ENCODE measurements around the gene KXD1.
"Not testable (repeated sequence)": the region's sequence is repeated elsewhere in the genome, so short reads cannot be mapped to it uniquely, and the experiment has no call there.

KXD1 gene

DNA sequence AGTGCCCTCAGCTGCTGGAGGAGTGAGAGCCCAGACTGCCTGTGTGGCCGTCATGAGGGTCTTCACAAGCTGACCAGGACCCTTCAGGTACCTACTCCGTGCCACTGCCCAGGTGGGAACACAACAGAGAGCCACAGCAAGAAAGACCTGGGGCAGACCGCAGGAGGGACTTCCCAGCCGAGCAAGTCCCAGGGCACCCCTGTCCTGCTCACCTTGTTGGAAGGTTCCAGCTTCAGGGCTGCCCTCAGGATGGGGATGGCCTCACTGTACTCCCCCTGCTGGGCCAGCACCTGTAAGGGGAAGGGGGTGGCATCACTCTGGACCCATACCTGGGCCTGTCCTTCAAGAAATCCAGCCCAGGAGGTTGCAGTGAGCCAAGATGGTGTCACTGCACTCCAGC, 24.6 kb upstream of the KXD1 start:
- in situ Hi-C loops (cut with MboI; ENCODE audit: low sequenced_read_pairs): no loop called here

- in situ Hi-C loops (cut with MboI; ENCODE audit: low sequenced_read_pairs): no loop called here
Observed at GRCh38 chr19:18536475-18536874, 21.2 kb upstream of the KXD1 start.

GRCh38 chr19:18537431-18537830, 20.2 kb upstream of the KXD1 start:
- in situ Hi-C loops (cut with MboI; ENCODE audit: low sequenced_read_pairs): no loop called here

DNA sequence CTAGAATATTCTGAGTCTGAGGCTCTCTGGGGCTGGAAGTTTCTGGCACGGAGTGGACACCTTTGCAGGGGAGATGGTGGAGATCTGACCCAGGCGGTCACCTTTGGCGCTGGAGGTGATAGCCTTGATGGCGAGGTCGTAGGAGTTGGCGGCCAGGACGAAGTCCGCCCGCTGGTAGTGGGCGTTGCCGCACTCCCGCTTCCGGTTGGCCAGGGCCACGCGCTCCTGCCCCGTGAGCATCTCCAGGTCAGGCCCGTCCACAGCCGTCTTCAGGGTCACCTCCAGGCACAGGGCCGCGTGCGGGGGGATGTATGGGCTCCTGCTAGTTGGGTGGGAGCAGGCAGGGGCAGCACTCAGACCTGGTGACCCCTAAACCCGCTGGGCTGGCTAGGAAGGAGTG, 19.6 kb upstream of the KXD1 start:
- in situ Hi-C loops (cut with MboI; ENCODE audit: low sequenced_read_pairs): no loop called here

- in situ Hi-C loops (cut with MboI; ENCODE audit: low sequenced_read_pairs): no loop called here
Observed at GRCh38 chr19:18539372-18539771, 18.3 kb upstream of the KXD1 start.

GRCh38 chr19:18540200-18540599, 17.5 kb upstream of the KXD1 start:
- in situ Hi-C loops (cut with MboI; ENCODE audit: low sequenced_read_pairs): not testable (repeated sequence)

GRCh38 chr19:18541258-18541991, 16.2 kb upstream of the KXD1 start:
- in situ Hi-C loops (cut with MboI; ENCODE audit: low sequenced_read_pairs): no loop called here

DNA sequence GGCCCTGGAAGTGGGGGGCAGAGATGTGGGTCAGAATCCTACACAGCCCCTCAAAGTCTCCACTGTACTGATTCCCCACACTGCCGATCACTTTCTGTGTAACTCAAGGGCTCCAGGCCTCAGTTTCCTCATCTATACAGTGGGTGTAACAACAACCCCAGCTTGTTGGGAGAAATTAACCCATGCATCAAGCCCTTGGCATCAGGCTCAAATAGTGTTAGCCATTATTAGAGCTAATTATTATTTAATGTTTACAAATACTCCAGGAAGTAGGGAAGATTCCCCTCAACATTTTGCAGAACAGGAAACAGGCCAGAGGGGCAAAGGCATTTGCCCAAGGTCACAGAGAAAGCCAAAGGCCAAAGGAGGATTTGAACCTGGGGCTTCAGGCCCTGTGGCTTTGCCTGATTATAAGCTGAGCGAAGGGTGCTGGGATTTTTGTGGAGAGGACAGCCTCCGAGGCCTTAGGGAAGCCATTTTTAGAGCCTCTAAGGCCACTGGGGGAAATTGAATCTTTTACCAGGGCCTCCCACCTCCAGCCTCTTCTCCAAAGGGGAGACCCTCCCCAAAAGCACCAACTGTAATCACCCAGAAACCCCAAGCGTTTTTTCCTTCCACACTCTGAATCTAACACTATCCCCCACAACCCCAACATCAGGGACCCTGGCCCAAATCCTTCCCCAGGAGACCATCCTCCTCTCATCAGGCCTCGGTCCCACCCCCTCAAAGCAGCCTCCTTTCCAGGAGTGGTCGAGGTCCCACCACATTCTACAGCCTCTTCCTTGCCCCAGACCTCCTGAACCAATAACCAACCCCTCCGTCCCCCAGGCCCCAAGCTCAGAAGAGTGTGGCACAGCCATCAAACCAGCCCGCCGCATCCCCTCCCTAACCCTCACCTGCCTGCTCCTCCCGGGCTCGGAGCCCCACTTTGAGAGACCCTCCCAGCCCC, 15.4 kb upstream of the KXD1 start:
- in situ Hi-C loops (cut with MboI; ENCODE audit: low sequenced_read_pairs): no loop called here

DNA sequence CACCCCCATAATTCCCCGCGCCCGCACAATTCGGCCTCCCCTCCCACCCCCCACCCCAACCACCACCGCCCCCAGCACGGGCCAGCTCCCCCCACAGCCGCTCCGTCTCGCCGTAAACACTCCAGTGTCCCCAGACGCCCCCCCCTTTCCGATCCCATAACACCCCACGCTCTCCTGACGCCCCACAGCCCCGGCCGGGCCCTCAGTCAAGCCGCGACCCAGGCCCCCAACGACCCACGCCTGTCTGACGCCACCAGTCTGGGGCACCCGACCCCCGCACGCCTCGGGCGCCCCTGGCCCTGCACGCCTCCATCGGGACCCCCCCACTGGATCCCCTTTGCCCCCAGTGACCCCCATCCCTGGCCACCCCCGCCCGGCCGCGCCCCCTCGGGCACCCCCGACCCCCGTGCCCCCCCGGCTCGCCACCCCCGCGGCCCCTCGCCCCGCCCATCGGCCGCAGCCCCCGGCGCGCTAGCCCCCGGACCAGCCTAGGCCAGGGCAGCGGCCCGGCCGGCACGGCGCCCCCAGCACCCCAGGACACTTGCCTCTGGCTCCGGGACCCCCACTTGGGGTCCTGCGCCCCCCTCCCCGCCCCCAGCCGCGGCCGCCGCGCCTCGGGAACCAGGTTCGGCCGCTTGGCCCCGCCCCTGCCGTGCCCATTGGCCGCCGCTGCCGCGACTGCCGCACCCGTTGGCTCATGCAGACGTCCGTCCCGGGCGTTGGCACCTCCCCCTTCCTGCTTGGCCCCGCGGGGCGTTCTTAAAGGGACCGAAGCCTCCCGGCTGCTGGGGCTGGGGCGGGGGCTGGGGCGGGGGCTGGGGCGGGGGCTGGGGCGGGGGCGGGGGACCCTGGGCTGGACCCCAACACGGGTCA, 14.5 kb upstream of the KXD1 start, which contains the start of gene FKBP8:
TSS of gene FKBP8 (minus strand) at position 633 of the 873 bp plus-strand sequence. CDS start 1,603 bp downstream, outside the sequence.
- in situ Hi-C loops (cut with MboI; ENCODE audit: low sequenced_read_pairs): no loop called here

DNA sequence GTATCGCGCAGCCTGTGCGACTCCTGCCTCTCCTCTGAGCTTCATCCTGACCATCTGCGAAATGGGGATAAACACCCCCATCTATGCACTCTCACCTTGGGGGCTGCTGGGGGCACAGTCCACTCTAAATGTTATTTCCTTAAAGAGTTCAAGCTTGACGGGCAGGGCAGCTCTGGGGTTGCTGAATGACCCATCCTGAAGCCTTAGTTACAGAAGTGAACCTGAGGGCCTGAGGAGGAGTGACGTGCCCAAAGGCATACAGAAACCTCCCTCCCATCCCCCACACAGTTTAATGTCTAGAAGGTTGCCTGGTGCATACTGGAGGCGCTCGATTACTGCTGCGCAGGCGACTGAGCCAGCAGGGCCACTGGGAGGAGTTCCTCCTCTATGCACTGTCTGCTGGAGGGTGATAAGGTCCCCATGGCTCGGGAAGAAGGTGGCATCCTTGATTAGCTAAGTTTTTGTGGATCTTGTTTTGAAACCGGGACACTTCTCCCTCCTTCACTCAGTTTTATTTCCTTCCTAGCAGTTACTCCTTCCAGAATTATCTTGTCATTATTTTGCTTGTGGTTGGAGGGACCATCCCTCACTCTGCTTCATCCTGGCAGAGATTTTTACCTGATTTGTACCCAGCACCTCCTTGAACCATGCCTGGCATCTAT, 13.7 kb upstream of the KXD1 start:
- in situ Hi-C loops (cut with MboI; ENCODE audit: low sequenced_read_pairs): no loop called here

DNA sequence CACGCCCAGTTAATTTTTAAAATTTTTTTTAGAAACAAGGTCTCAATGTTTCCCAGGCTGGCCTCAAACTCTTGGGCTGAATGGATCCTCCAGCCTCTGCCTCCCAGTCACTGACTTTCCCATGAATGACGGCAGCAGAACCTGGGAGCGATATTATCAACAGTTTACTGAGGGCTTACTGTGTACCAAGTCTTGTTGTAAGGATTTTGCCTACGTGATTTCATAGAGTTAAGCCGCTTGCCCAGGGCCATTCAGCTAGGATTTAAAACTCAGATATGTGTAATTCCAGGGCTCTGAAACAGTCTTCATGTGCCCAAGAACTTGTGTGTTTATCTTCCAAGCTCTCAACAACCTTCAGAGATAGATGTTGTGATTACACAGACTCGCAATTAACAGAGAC, 6.0 kb upstream of the KXD1 start:
- in situ Hi-C loops (cut with MboI; ENCODE audit: low sequenced_read_pairs): no loop called here

- in situ Hi-C loops (cut with MboI; ENCODE audit: low sequenced_read_pairs): no loop called here
Observed at GRCh38 chr19:18558202-18558555, 509 bp downstream of the KXD1 start.

DNA sequence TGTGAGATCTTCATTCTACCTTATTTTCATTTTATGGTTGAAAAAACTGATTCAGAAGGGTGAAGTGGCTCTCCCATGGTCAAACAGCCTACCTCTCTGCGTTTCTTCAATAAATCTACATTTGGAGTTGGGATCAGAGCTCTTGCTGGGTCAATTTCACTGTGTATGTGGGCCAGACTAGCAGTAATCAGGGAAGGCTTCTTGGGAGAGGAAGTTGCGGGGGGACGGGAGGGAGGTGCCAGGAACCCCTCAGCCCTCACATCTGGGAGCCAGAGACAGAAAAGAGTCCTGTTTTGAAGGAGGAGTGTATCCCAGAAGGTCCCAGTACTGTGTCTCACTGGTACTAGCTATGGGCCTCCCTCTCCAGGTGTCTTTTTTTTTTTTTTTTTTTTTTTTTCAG, 934 bp downstream of the KXD1 start:
- in situ Hi-C loops (cut with MboI; ENCODE audit: low sequenced_read_pairs): no loop called here

GRCh38 chr19:18559685-18560084, 2.0 kb downstream of the KXD1 start:
- in situ Hi-C loops (cut with MboI; ENCODE audit: low sequenced_read_pairs): no loop called here

DNA sequence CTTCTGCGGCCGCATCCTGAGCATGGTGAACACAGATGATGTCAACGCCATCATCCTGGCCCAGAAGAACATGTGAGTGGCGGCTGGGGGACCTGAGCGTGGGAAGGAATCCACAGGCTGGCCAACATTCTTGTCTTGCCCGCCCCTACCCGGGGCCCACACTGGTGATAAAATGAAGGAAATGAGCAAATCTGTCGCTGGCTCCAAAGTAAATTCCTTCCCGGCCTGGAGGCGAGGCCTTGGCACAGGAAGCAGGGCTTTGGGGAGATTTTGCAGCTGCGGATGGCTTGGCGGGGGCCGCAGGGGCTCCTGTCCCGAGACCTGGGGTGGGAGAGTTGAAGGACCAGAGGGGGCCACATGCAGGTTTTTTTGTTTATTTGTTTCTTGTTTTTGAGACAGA, 4.4 kb downstream of the KXD1 start:
- in situ Hi-C loops (cut with MboI; ENCODE audit: low sequenced_read_pairs): no loop called here

DNA sequence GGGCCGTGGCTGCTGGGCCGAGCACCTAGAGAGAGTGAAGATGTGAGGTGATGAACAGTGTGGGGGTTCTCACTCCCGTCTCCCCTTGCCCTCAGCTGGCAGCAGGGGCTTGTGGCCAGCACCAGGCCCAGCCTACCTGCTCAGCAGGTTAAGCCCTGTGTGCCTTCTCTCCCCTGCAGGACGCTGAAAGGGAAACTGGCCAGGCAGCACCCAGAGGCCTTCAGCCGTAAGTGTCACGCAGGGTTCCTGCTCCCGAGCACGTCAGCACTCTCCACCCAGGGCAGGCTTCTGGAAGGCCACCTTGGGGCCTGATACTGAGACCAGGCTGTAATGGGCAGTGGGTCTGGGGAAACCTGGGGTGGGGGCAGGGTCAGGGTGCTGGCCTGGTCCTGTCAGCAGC, 9.3 kb downstream of the KXD1 start:
- in situ Hi-C loops (cut with MboI; ENCODE audit: low sequenced_read_pairs): no loop called here

DNA sequence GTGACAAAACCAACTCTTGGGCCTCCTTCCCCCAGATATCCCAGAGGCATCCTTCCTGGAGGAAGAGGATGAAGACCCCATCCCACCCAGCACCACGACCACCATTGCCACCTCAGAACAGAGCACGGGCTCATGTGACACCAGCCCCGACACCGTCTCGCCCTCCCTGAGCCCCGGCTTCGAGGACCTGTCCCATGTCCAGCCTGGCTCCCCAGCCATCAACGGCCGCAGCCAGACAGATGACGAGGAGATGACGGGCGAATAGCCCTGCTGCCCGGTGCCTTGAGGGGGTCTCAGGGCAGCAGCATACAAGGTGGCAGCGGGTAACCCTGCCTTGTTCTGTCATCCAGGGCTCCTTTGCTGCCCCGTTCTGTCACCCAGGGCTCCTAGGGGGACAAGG, 10.7 kb downstream of the KXD1 start:
- in situ Hi-C loops (cut with MboI; ENCODE audit: low sequenced_read_pairs): no loop called here

DNA sequence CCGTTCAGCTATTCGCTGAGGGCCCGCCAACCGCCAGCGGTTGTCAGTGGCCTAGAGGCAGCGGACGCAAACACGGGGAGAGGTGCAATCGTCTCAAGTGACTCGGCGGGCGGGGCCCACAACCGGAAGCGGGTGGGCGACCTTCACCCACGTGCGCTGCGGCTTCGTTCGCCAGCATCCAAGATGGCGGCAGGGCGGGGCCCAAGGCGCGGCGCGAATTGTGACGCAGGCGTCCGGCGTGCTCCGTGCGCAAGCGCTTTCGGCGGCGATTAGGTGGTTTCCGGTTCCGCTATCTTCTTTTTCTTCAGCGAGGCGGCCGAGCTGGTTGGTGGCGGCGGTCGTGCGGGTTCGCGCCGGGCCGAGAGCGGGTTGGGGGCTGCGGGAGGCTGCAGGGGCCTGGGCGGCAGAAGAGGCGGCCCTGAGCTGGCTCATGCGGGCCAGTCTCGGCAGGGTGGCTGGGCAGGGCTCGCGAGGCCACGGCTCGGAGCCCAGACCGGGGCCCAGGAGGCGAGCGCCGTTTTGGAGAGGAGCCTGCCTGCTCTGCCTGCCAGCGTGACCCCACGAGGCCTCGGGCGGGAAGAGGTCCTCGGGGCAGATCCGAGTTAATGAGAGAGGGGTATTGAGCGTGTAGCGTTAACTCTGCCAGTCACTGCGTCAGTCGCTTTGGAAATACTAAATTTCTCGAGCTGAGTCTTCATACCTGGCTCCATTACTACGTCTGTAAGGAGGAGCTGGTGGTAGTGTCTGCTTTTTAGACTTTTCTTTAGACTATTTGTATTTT, 14.1 kb downstream of the KXD1 start, which contains the start of gene UBA52:
TSS of gene UBA52 (plus strand) at position 294 of the 781 bp plus-strand sequence. CDS start 1,444 bp downstream, outside the sequence.
- in situ Hi-C loops (cut with MboI; ENCODE audit: low sequenced_read_pairs): no loop called here

DNA sequence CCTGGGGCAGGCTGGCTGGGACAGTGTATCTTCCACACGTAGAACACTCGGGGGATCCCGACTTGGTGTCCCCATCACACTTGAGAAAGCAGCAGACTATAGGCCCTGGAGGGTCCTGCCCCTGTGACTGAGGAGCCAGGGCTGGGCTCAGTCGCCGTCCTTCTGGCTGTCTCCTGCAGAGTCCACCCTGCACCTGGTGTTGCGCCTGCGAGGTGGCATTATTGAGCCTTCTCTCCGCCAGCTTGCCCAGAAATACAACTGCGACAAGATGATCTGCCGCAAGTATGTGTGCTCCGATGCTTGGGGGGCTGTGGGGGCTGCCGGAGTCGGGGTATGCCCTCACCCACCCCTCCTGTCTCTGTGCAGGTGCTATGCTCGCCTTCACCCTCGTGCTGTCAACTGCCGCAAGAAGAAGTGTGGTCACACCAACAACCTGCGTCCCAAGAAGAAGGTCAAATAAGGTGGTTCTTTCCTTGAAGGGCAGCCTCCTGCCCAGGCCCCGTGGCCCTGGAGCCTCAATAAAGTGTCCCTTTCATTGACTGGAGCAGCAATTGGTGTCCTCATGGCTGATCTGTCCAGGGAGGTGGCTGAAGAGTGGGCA, 17.1 kb downstream of the KXD1 start:
- in situ Hi-C loops (cut with MboI; ENCODE audit: low sequenced_read_pairs): no loop called here

Measured in HL-60/S4 treated with phorbol 12-myristate 13-acetate at 8.2 ng/mL for 4 days and 3 days (cell line).